HEK293 (cell line): ENCODE data around the gene KPNA2.

Source experiments
- CTCF ChIA-PET: fragments of 350-600 bp; formaldehyde crosslinking; extraction: SDS; loops from one replicate; lab custom pipeline; 2021; ENCODE audit warnings: antibody characterized with exemption; lab: Yijun Ruan, JAX
- POLR2A ChIA-PET: fragments of 300-600 bp; formaldehyde crosslinking; extraction: SDS; loops from one replicate; lab custom pipeline; 2020; ENCODE audit warnings: antibody characterized with exemption, inconsistent platforms; lab: Yijun Ruan, JAX
- H3K27ac ChIP-seq: fragments of 200-500 bp; sonication (Bioruptor generic); 2 replicates; pipeline ENCODE4 v1.5.1; 2014; ENCODE audit warnings: low read depth, low read length, control low read depth, inconsistent platforms; ENCODE audit errors: extremely low read depth
- H3K36me3 ChIP-seq, 2 experiments: fragments of 200-500 bp in 1 of 2; sonication (Bioruptor generic) in 1 of 2; 1 replicate in 1 of 2; 2 replicates in 1 of 2; pipeline ENCODE4 v1.5.1; 2014 to 2017; ENCODE audit warnings: inconsistent platforms in 2 of 2, low read length in 2 of 2; ENCODE audit not compliant: control insufficient read depth in 2 of 2, insufficient read depth in 1 of 2
- H3K4me1 ChIP-seq: fragments of 200-500 bp; sonication (Bioruptor generic); 2 replicates; pipeline ENCODE4 v1.5.1; 2014; ENCODE audit warnings: mild to moderate bottlenecking, low read length, inconsistent platforms; ENCODE audit not compliant: control insufficient read depth, insufficient read depth
- H3K4me3 ChIP-seq: 2 replicates; pipeline ENCODE4 v1.5.1; 2011; ENCODE audit warnings: low read depth, mild to moderate bottlenecking, control low read depth, low read length, moderate library complexity
- H3K9me3 ChIP-seq: fragments of 200-500 bp; sonication (Bioruptor generic); 2 replicates; pipeline ENCODE4 v1.5.1; 2014; ENCODE audit warnings: low read depth, low read length, inconsistent platforms; ENCODE audit not compliant: control insufficient read depth, insufficient read depth
- AEBP2 ChIP-seq: fragments of 450-650 bp; formaldehyde crosslinking; IDR thresholded peaks from 2 replicates; pipeline ENCODE4 v1.5.1; 2016; ENCODE audit warnings: missing biosample characterization, missing genetic modification characterization, borderline replicate concordance
- BCL11B ChIP-seq: fragments of 450-650 bp; formaldehyde crosslinking; IDR thresholded peaks from 2 replicates; pipeline ENCODE4 v1.5.1; 2016; ENCODE audit warnings: low read depth, missing biosample characterization, missing genetic modification characterization
- HOXA7 ChIP-seq: sonication (generic); formaldehyde crosslinking; IDR thresholded peaks from 2 replicates; pipeline ENCODE4 v1.8.1; 2022; ENCODE audit warnings: missing genetic modification reagents, borderline replicate concordance
- HOXD13 ChIP-seq: sonication (generic); formaldehyde crosslinking; IDR thresholded peaks from 2 replicates; pipeline ENCODE4 v1.8.0; 2022; ENCODE audit warnings: missing genetic modification reagents, borderline replicate concordance
- KLF1 ChIP-seq: fragments of 450-650 bp; formaldehyde crosslinking; IDR thresholded peaks from 2 replicates; pipeline ENCODE4 v1.5.1; 2016; ENCODE audit warnings: missing biosample characterization, missing genetic modification characterization
- KLF17 ChIP-seq: fragments of 450-650 bp; formaldehyde crosslinking; IDR thresholded peaks from 2 replicates; pipeline ENCODE4 v1.5.1; 2016; ENCODE audit warnings: missing biosample characterization, missing genetic modification characterization
- KLF8 ChIP-seq: fragments of 450-650 bp; formaldehyde crosslinking; IDR thresholded peaks from 2 replicates; pipeline ENCODE4 v1.5.1; 2016; ENCODE audit warnings: missing biosample characterization, missing genetic modification characterization
- KLF9 ChIP-seq: fragments of 450-650 bp; formaldehyde crosslinking; IDR thresholded peaks from 2 replicates; pipeline ENCODE4 v1.5.1; 2016; ENCODE audit warnings: missing biosample characterization, missing genetic modification characterization, low read depth
- MYNN ChIP-seq: fragments of 450-650 bp; formaldehyde crosslinking; IDR thresholded peaks from 2 replicates; pipeline ENCODE4 v1.5.1; 2016; ENCODE audit warnings: missing biosample characterization, missing genetic modification characterization, borderline replicate concordance
- SCRT1 ChIP-seq: fragments of 450-650 bp; formaldehyde crosslinking; IDR thresholded peaks from 2 replicates; pipeline ENCODE4 v1.5.1; 2016; ENCODE audit warnings: missing biosample characterization, missing genetic modification characterization, borderline replicate concordance
- SCRT2 ChIP-seq: fragments of 450-650 bp; formaldehyde crosslinking; IDR thresholded peaks from 2 replicates; pipeline ENCODE4 v1.5.1; 2016; ENCODE audit warnings: missing biosample characterization, missing genetic modification characterization
- SP3 ChIP-seq: fragments of 450-650 bp; formaldehyde crosslinking; IDR thresholded peaks from 2 replicates; pipeline ENCODE4 v1.5.1; 2016; ENCODE audit warnings: missing biosample characterization, missing genetic modification characterization
- ZBTB26 ChIP-seq: fragments of 450-650 bp; formaldehyde crosslinking; optimal IDR thresholded peaks from 2 replicates; pipeline ENCODE3; 2016; ENCODE audit warnings: missing biosample characterization, mild to moderate bottlenecking, missing genetic modification characterization
- ZBTB8A ChIP-seq: fragments of 450-650 bp; formaldehyde crosslinking; IDR thresholded peaks from 2 replicates; pipeline ENCODE4 v1.5.1; 2016; ENCODE audit warnings: missing biosample characterization, missing genetic modification characterization
- ZNF140 ChIP-seq: fragments of 450-650 bp; formaldehyde crosslinking; IDR thresholded peaks from 2 replicates; pipeline ENCODE4 v1.5.1; 2016; ENCODE audit warnings: missing biosample characterization, missing genetic modification characterization
- ZNF157 ChIP-seq: fragments of 450-650 bp; formaldehyde crosslinking; IDR thresholded peaks from 2 replicates; pipeline ENCODE4 v1.5.1; 2016; ENCODE audit warnings: missing biosample characterization, missing genetic modification characterization
- ZNF169 ChIP-seq: fragments of 450-650 bp; formaldehyde crosslinking; IDR thresholded peaks from 2 replicates; pipeline ENCODE4 v1.5.1; 2016; ENCODE audit warnings: missing biosample characterization, missing genetic modification characterization
- ZNF202 ChIP-seq: fragments of 450-650 bp; formaldehyde crosslinking; IDR thresholded peaks from 2 replicates; pipeline ENCODE4 v1.5.1; 2016; ENCODE audit warnings: missing biosample characterization, missing genetic modification characterization, borderline replicate concordance
- ZNF341 ChIP-seq: fragments of 450-650 bp; formaldehyde crosslinking; IDR thresholded peaks from 2 replicates; pipeline ENCODE4; 2016; ENCODE audit warnings: low read depth, missing biosample characterization, missing genetic modification characterization
- ZNF398 ChIP-seq: fragments of 450-650 bp; formaldehyde crosslinking; IDR thresholded peaks from 2 replicates; pipeline ENCODE4 v1.5.1; 2017; ENCODE audit warnings: missing biosample characterization, missing genetic modification characterization
- ZNF555 ChIP-seq: fragments of 450-650 bp; formaldehyde crosslinking; conservative IDR thresholded peaks from 2 replicates; pipeline ENCODE4 v1.5.1; 2017; ENCODE audit warnings: missing biosample characterization, mild to moderate bottlenecking, missing genetic modification characterization, inconsistent platforms
- ZNF76 ChIP-seq: fragments of 450-650 bp; formaldehyde crosslinking; IDR thresholded peaks from 2 replicates; pipeline ENCODE4; 2016; ENCODE audit warnings: low read depth, missing biosample characterization, missing genetic modification characterization, borderline replicate concordance
- ZNF777 ChIP-seq: fragments of 450-650 bp; formaldehyde crosslinking; IDR thresholded peaks from 2 replicates; pipeline ENCODE4 v1.5.1; 2017; ENCODE audit warnings: missing biosample characterization, missing genetic modification characterization, borderline replicate concordance
- ZNF791 ChIP-seq: fragments of 450-650 bp; formaldehyde crosslinking; IDR thresholded peaks from 2 replicates; pipeline ENCODE4 v1.5.1; 2016; ENCODE audit warnings: missing biosample characterization, missing genetic modification characterization
- TF ChIP-seq, protein P1 (sequence below): fragments of 450-650 bp; formaldehyde crosslinking; IDR thresholded peaks from 2 replicates; pipeline ENCODE4 v1.5.1; 2017; ENCODE audit warnings: missing biosample characterization, missing genetic modification characterization
- TF ChIP-seq, protein P2 (sequence below): IDR thresholded peaks from 2 replicates; pipeline ENCODE4 v1.6.1; 2011; ENCODE audit warnings: mild to moderate bottlenecking, low read depth, low read length, borderline replicate concordance
- TF ChIP-seq, protein P3 (sequence below): fragments of 450-650 bp; formaldehyde crosslinking; IDR thresholded peaks from 2 replicates; pipeline ENCODE4 v1.5.1; 2017; ENCODE audit warnings: missing biosample characterization, missing genetic modification characterization

KPNA2 gene

GRCh38 chr17:67993998-67994361 is 41.6 kb upstream of the KPNA2 start:
- POLR2A ChIA-PET = interaction anchor here (0.7 to 3.2 kb wide), 4 partner anchors 14 to 42 kb away, joined by 3 to 13 read pairs (median 6); partner anchors contain the start of gene KPNA2
- TF ChIP-seq KLF9 (peak; percentile 67; the same call in 1 of the 2 replicates), SP3 (tag by site-specific recombination) (peak; percentile 60; the same call in 1 of the 2 replicates), ZNF777 (peak; percentile 99), ZBTB26 (peak; percentile 93), KLF17 (tag by site-specific recombination) (peak; percentile 96), KLF1 (peak; percentile 53; the same call in 1 of the 2 replicates), HOXD13 (CRISPR knock-in tag) (0 out of 2 replicates have a peak, but pooled peaks have one; percentile 18), ZNF169 (tag by site-specific recombination) (0 out of 2 replicates have a peak, but pooled peaks have one; percentile 47), ZNF76 (tag by site-specific recombination) (peak; percentile 86), ZNF140 (tag by site-specific recombination) (no peak), KLF8 (tag by site-specific recombination) (peak; percentile 91), MYNN (tag by site-specific recombination) (peak; percentile 63; the same call in 1 of the 2 replicates), SCRT1 (tag by site-specific recombination) (no peak), ZNF202 (tag by site-specific recombination) (peak; percentile 96), ZBTB8A (tag by site-specific recombination) (peak; percentile 77), ZNF398 (tag by site-specific recombination) (peak; percentile 97), ZNF341 (tag by site-specific recombination) (peak; percentile 32; the same call in 1 of the 2 replicates), AEBP2 (tag by site-specific recombination) (0 out of 2 replicates have a peak, but pooled peaks have one; percentile 46), SCRT2 (0 out of 2 replicates have a peak, but pooled peaks have one; percentile 24), ZNF791 (tag by site-specific recombination) (no peak), HOXA7 (CRISPR knock-in tag) (no peak), BCL11B (tag by site-specific recombination) (peak; percentile 88), ZNF157 (tag by site-specific recombination) (peak; percentile 49; the same call in 1 of the 2 replicates), ZNF555 (tag by site-specific recombination) (no peak)
- TF ChIP-seq, protein P1, sequence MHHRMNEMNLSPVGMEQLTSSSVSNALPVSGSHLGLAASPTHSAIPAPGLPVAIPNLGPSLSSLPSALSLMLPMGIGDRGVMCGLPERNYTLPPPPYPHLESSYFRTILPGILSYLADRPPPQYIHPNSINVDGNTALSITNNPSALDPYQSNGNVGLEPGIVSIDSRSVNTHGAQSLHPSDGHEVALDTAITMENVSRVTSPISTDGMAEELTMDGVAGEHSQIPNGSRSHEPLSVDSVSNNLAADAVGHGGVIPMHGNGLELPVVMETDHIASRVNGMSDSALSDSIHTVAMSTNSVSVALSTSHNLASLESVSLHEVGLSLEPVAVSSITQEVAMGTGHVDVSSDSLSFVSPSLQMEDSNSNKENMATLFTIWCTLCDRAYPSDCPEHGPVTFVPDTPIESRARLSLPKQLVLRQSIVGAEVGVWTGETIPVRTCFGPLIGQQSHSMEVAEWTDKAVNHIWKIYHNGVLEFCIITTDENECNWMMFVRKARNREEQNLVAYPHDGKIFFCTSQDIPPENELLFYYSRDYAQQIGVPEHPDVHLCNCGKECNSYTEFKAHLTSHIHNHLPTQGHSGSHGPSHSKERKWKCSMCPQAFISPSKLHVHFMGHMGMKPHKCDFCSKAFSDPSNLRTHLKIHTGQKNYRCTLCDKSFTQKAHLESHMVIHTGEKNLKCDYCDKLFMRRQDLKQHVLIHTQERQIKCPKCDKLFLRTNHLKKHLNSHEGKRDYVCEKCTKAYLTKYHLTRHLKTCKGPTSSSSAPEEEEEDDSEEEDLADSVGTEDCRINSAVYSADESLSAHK = peak; percentile 38
- TF ChIP-seq, protein P2, sequence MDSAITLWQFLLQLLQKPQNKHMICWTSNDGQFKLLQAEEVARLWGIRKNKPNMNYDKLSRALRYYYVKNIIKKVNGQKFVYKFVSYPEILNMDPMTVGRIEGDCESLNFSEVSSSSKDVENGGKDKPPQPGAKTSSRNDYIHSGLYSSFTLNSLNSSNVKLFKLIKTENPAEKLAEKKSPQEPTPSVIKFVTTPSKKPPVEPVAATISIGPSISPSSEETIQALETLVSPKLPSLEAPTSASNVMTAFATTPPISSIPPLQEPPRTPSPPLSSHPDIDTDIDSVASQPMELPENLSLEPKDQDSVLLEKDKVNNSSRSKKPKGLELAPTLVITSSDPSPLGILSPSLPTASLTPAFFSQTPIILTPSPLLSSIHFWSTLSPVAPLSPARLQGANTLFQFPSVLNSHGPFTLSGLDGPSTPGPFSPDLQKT = no peak
- TF ChIP-seq, protein P3, sequence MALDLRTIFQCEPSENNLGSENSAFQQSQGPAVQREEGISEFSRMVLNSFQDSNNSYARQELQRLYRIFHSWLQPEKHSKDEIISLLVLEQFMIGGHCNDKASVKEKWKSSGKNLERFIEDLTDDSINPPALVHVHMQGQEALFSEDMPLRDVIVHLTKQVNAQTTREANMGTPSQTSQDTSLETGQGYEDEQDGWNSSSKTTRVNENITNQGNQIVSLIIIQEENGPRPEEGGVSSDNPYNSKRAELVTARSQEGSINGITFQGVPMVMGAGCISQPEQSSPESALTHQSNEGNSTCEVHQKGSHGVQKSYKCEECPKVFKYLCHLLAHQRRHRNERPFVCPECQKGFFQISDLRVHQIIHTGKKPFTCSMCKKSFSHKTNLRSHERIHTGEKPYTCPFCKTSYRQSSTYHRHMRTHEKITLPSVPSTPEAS = peak; percentile 82

More at GRCh38 chr17:67993998-67994361, 41.6 kb upstream of the KPNA2 start:
- peak overlapping the region; percentile 99 for H3K27ac ChIP-seq
- CTCF ChIA-PET = interaction anchor here (1.0 to 1.4 kb wide), 4 partner anchors 15 to 473 kb away, joined by 3 to 5 read pairs (median 4); no protein-coding TSS in a partner anchor
- H3K4me1 ChIP-seq = peaks cover 20% of the 10 kb centered on the region
- H3K9me3 ChIP-seq = no peaks in the 10 kb centered on the region
- peak overlapping the region; percentile 74 for H3K4me3 ChIP-seq
- peaks cover 0 to 4% of the 10 kb centered on the region in 2 experiments; a peak in 2 of 3 replicates for H3K36me3 ChIP-seq
